ENCODE data around the gene MYO5A. TPM values are rescaled to one million over a fixed set of nuclear protein-coding genes. Genes with fewer than 3 reads are reported as not detected.
"Not testable (repeated sequence)": the region's sequence is repeated elsewhere in the genome, so short reads cannot be mapped to it uniquely, and the experiment has no call there.

MYO5A gene
- total RNA-seq, 2 experiments from 2014 or later, result 22.5 TPM

GRCh38 chr15:52439470-52439869 lies 89.2 kb downstream of the MYO5A start:
- no peak overlapping the region for H3K27ac Mint-ChIP-seq
- DNase-seq (no peak), ATAC-seq (no peak)
- no peaks in the 10 kb centered on the region for H3K9me3 Mint-ChIP-seq (ENCODE audit: low read depth)
- CTCF ChIA-PET, result no interaction called here
- no peak overlapping the region for H3K4me3 Mint-ChIP-seq
- no peaks in the 10 kb centered on the region for H3K36me3 Mint-ChIP-seq (ENCODE audit: low read depth)
- H3K4me1 Mint-ChIP-seq, result peaks cover 43% of the 10 kb centered on the region
- POLR2A ChIA-PET, result no interaction called here
- intact Hi-C loops (cut with DNase I, micrococcal nuclease), result no loop called here
- no peaks in the 10 kb centered on the region for H3K27me3 Mint-ChIP-seq

- H3K27me3 Mint-ChIP-seq; intact Hi-C loops (cut with DNase I, micrococcal nuclease); DNase-seq; CTCF ChIA-PET; ATAC-seq; H3K4me3 Mint-ChIP-seq; H3K9me3 Mint-ChIP-seq (ENCODE audit: low read depth); H3K27ac Mint-ChIP-seq; POLR2A ChIA-PET; H3K36me3 Mint-ChIP-seq (ENCODE audit: low read depth): not testable (repeated sequence)
- peaks cover 43% of the 10 kb centered on the region for H3K4me1 Mint-ChIP-seq
Observed at GRCh38 chr15:52439042-52439441, 89.6 kb downstream of the MYO5A start.

- POLR2A ChIA-PET, result no interaction called here
- no peak for ATAC-seq
- no peaks in the 10 kb centered on the region for H3K9me3 Mint-ChIP-seq (ENCODE audit: low read depth)
- no peaks in the 10 kb centered on the region for H3K36me3 Mint-ChIP-seq (ENCODE audit: low read depth)
- DNase-seq, result no peak
- H3K27ac Mint-ChIP-seq, result no peak overlapping the region
- CTCF ChIA-PET, result interaction anchor here (0.6 to 1.7 kb wide), 2 partner anchors 27 to 759 kb away, joined by 3 to 4 read pairs; no protein-coding TSS in a partner anchor
- H3K4me1 Mint-ChIP-seq, result peaks cover 42% of the 10 kb centered on the region
- intact Hi-C loops (cut with DNase I, micrococcal nuclease), result no loop called here
- no peak overlapping the region for H3K4me3 Mint-ChIP-seq
- no peaks in the 10 kb centered on the region for H3K27me3 Mint-ChIP-seq
Observed at GRCh38 chr15:52438047-52438446, 90.6 kb downstream of the MYO5A start.

- no peak overlapping the region for H3K4me3 Mint-ChIP-seq
- intact Hi-C loops (cut with DNase I, micrococcal nuclease), result no loop called here
- ChIA-PET POLR2A (no interaction called here), CTCF (interaction anchor here (0.6 to 1.7 kb wide), 2 partner anchors 27 to 759 kb away, joined by 3 to 4 read pairs; no protein-coding TSS in a partner anchor)
- ATAC-seq (no peak), DNase-seq (no peak)
- no peaks in the 10 kb centered on the region for H3K27me3 Mint-ChIP-seq
- no peaks in the 10 kb centered on the region for H3K9me3 Mint-ChIP-seq (ENCODE audit: low read depth)
- H3K27ac Mint-ChIP-seq, result peak overlapping the region; percentile 4
- peaks cover 1% of the 10 kb centered on the region for H3K36me3 Mint-ChIP-seq (ENCODE audit: low read depth)
- peaks cover 40% of the 10 kb centered on the region for H3K4me1 Mint-ChIP-seq
Observed at GRCh38 chr15:52437646-52438045, 91.0 kb downstream of the MYO5A start.

GRCh38 chr15:52436981-52437380 lies 91.7 kb downstream of the MYO5A start:
- Mint-ChIP-seq H3K36me3 (ENCODE audit: low read depth) (peaks cover 2% of the 10 kb centered on the region), H3K4me3 (no peak overlapping the region), H3K9me3 (ENCODE audit: low read depth) (no peaks in the 10 kb centered on the region), H3K4me1 (peaks cover 36% of the 10 kb centered on the region), H3K27ac (no peak overlapping the region), H3K27me3 (no peaks in the 10 kb centered on the region)
- intact Hi-C loops (cut with DNase I, micrococcal nuclease), result no loop called here
- no peak for ATAC-seq
- ChIA-PET CTCF (interaction anchor here (1.7 kb wide), 1 partner anchor 28 kb away, joined by 4 read pairs; no protein-coding TSS in a partner anchor), POLR2A (no interaction called here)
- DNase-seq, result no peak

- DNase-seq, result no peak
- ATAC-seq, result no peak
- no peaks in the 10 kb centered on the region for H3K9me3 Mint-ChIP-seq (ENCODE audit: low read depth)
- ChIA-PET POLR2A (no interaction called here), CTCF (interaction anchor here (0.6 to 1.5 kb wide), 2 partner anchors 29 to 33 kb away, joined by 3 read pairs; no protein-coding TSS in a partner anchor)
- H3K36me3 Mint-ChIP-seq (ENCODE audit: low read depth), result peaks cover 2% of the 10 kb centered on the region
- intact Hi-C loops (cut with DNase I, micrococcal nuclease), result no loop called here
- no peak overlapping the region for H3K4me3 Mint-ChIP-seq
- H3K4me1 Mint-ChIP-seq, result peaks cover 22% of the 10 kb centered on the region
- no peaks in the 10 kb centered on the region for H3K27me3 Mint-ChIP-seq
- H3K27ac Mint-ChIP-seq, result no peak overlapping the region
Observed at GRCh38 chr15:52434885-52435284, 93.8 kb downstream of the MYO5A start.

GRCh38 chr15:52428297-52428696 lies 100.4 kb downstream of the MYO5A start:
- no peak overlapping the region for H3K4me3 Mint-ChIP-seq
- POLR2A ChIA-PET, result no interaction called here

GRCh38 chr15:52427804-52428203 lies 100.9 kb downstream of the MYO5A start:
- ATAC-seq (peak; percentile 82), DNase-seq (peak; percentile 54)
- CTCF ChIA-PET, result no interaction called here
- Mint-ChIP-seq H3K27me3 (no peaks in the 10 kb centered on the region), H3K4me3 (no peak overlapping the region), H3K36me3 (ENCODE audit: low read depth) (peaks cover 7% of the 10 kb centered on the region), H3K4me1 (peaks cover 8% of the 10 kb centered on the region), H3K9me3 (ENCODE audit: low read depth) (no peaks in the 10 kb centered on the region), H3K27ac (no peak overlapping the region)
- POLR2A ChIA-PET, result no interaction called here
- intact Hi-C loops (cut with DNase I, micrococcal nuclease), result no loop called here

More at GRCh38 chr15:52428297-52428696, 100.4 kb downstream of the MYO5A start:
- DNase-seq (no peak), ATAC-seq (no peak)
- no peak overlapping the region for H3K27ac Mint-ChIP-seq
- no peaks in the 10 kb centered on the region for H3K27me3 Mint-ChIP-seq
- H3K4me1 Mint-ChIP-seq, result peaks cover 8% of the 10 kb centered on the region
- intact Hi-C loops (cut with DNase I, micrococcal nuclease), result no loop called here
- H3K9me3 Mint-ChIP-seq (ENCODE audit: low read depth), result no peaks in the 10 kb centered on the region
- peaks cover 5% of the 10 kb centered on the region for H3K36me3 Mint-ChIP-seq (ENCODE audit: low read depth)
- CTCF ChIA-PET, result interaction anchor here (1.0 kb wide), 1 partner anchor 35 kb away, joined by 4 read pairs; no protein-coding TSS in a partner anchor

GRCh38 chr15:52424856-52425431 lies 103.7 kb downstream of the MYO5A start:
- Mint-ChIP-seq H3K27ac (no peak overlapping the region), H3K4me3 (no peak overlapping the region), H3K9me3 (ENCODE audit: low read depth) (no peaks in the 10 kb centered on the region), H3K4me1 (peaks cover 6% of the 10 kb centered on the region), H3K27me3 (no peaks in the 10 kb centered on the region), H3K36me3 (ENCODE audit: low read depth) (peaks cover 5% of the 10 kb centered on the region)
- CTCF ChIA-PET, result interaction anchor here (0.7 kb wide), 1 partner anchor 99 kb away, joined by 4 read pairs; no protein-coding TSS in a partner anchor
- DNase-seq (no peak), ATAC-seq (no peak)
- intact Hi-C loops (cut with DNase I, micrococcal nuclease), result no loop called here
- POLR2A ChIA-PET, result no interaction called here

- CTCF ChIA-PET, result no interaction called here
- Mint-ChIP-seq H3K27ac (no peak overlapping the region), H3K27me3 (no peaks in the 10 kb centered on the region), H3K36me3 (ENCODE audit: low read depth) (peaks cover 5% of the 10 kb centered on the region), H3K4me1 (peaks cover 6% of the 10 kb centered on the region), H3K9me3 (ENCODE audit: low read depth) (no peaks in the 10 kb centered on the region), H3K4me3 (no peak overlapping the region)
- intact Hi-C loops (cut with DNase I, micrococcal nuclease), result no loop called here
- POLR2A ChIA-PET, result no interaction called here
- ATAC-seq (no peak), DNase-seq (no peak)
Observed at GRCh38 chr15:52423852-52424251, 104.8 kb downstream of the MYO5A start.

GRCh38 chr15:52422001-52422400 lies 106.7 kb downstream of the MYO5A start:
- Mint-ChIP-seq H3K27ac (no peak overlapping the region), H3K27me3 (no peaks in the 10 kb centered on the region), H3K36me3 (ENCODE audit: low read depth) (peaks cover 5% of the 10 kb centered on the region), H3K4me3 (no peak overlapping the region), H3K9me3 (ENCODE audit: low read depth) (no peaks in the 10 kb centered on the region), H3K4me1 (peaks cover 2% of the 10 kb centered on the region)
- POLR2A ChIA-PET, result interaction anchor here (0.5 kb wide), 1 partner anchor 9 kb away, joined by 3 read pairs; no protein-coding TSS in a partner anchor
- DNase-seq (no peak), ATAC-seq (no peak)
- intact Hi-C loops (cut with DNase I, micrococcal nuclease), result no loop called here
- CTCF ChIA-PET, result no interaction called here

GRCh38 chr15:52421029-52421428 lies 107.7 kb downstream of the MYO5A start:
- no peak overlapping the region for H3K27ac Mint-ChIP-seq
- no peak for ATAC-seq
- no peaks in the 10 kb centered on the region for H3K9me3 Mint-ChIP-seq (ENCODE audit: low read depth)
- H3K4me1 Mint-ChIP-seq, result peaks cover 2% of the 10 kb centered on the region
- H3K4me3 Mint-ChIP-seq, result no peak overlapping the region
- H3K36me3 Mint-ChIP-seq (ENCODE audit: low read depth), result peaks cover 5% of the 10 kb centered on the region
- intact Hi-C loops (cut with DNase I, micrococcal nuclease), result no loop called here
- no peak for DNase-seq
- POLR2A ChIA-PET, result no interaction called here
- H3K27me3 Mint-ChIP-seq, result no peaks in the 10 kb centered on the region
- CTCF ChIA-PET, result interaction anchor here (0.8 to 1.4 kb wide), 2 partner anchors 12 to 15 kb away, joined by 3 read pairs; no protein-coding TSS in a partner anchor
